Liver (tissue), 9 donors: ENCODE data around the gene FAM228B. TPM values are rescaled to one million over a fixed set of nuclear protein-coding genes. Genes with fewer than 3 reads are reported as not detected.

Source experiments
- DNase-seq: peaks from one replicate; pipeline ENCODE4 v3.0.0-alpha.2; 2017; ENCODE audit warnings: low spot score
- H3K27ac ChIP-seq, 2 donors: one replicate each; pipeline ENCODE4 v1.7.0; 2013; ENCODE audit warnings: inconsistent platforms in 2 of 2, low read length in 2 of 2, control low read depth in 1 of 2, low read depth in 1 of 2, mild to moderate bottlenecking in 1 of 2
- H3K27me3 ChIP-seq, 4 donors: one replicate each; pipeline versions ENCODE4 v1.6.1 to v1.7.0; 2013; ENCODE audit warnings: low read length in 3 of 4, inconsistent platforms in 1 of 4, mild to moderate bottlenecking in 1 of 4, moderate library complexity in 1 of 4; ENCODE audit not compliant: control insufficient read depth in 4 of 4, insufficient read depth in 4 of 4
- H3K36me3 ChIP-seq, 4 donors: one replicate each; pipeline versions ENCODE4 v1.6.1 to v1.7.0; 2013; ENCODE audit warnings: low read length in 3 of 4, mild to moderate bottlenecking in 3 of 4, low read depth in 1 of 4, moderate library complexity in 1 of 4; ENCODE audit not compliant: control insufficient read depth in 4 of 4, insufficient read depth in 3 of 4
- H3K4me1 ChIP-seq, 4 donors: one replicate each; pipeline versions ENCODE4 v1.6.1 to v1.7.0; 2013; ENCODE audit warnings: low read length in 3 of 4, mild to moderate bottlenecking in 3 of 4, moderate library complexity in 1 of 4; ENCODE audit not compliant: control insufficient read depth in 4 of 4, insufficient read depth in 4 of 4
- H3K4me3 ChIP-seq, 3 donors: one replicate each; pipeline versions ENCODE4 v1.6.1 to v1.7.0; 2013; ENCODE audit warnings: low read length in 3 of 3, control low read depth in 1 of 3, low read depth in 1 of 3, mild to moderate bottlenecking in 1 of 3
- H3K9ac ChIP-seq, 2 donors: one replicate each; pipeline ENCODE4 v1.7.0; 2013; ENCODE audit warnings: low read length in 2 of 2, mild to moderate bottlenecking in 2 of 2, moderate library complexity in 2 of 2, control low read depth in 1 of 2, low read depth in 1 of 2
- H3K9me3 ChIP-seq, 4 donors: one replicate each; pipeline versions ENCODE4 v1.6.1 to v1.7.0; 2013; ENCODE audit warnings: low read length in 3 of 4; ENCODE audit not compliant: control insufficient read depth in 4 of 4
- ATF3 ChIP-seq: IDR thresholded peaks from 2 replicates; pipeline ENCODE4 v1.6.1; 2016; ENCODE audit warnings: antibody characterized with exemption
- EGR1 ChIP-seq, 2 donors: IDR thresholded peaks; 2 replicates each; pipeline ENCODE4 v1.6.1; 2016 to 2018; ENCODE audit warnings: antibody characterized with exemption in 2 of 2, low read depth in 2 of 2
- FOXA1 ChIP-seq: IDR thresholded peaks from 2 replicates; pipeline ENCODE4 v1.6.1; 2016; ENCODE audit warnings: antibody characterized with exemption
- FOXA2 ChIP-seq: IDR thresholded peaks from 2 replicates; pipeline ENCODE4 v1.6.1; 2016; ENCODE audit warnings: antibody characterized with exemption
- GABPA ChIP-seq, 2 donors: IDR thresholded peaks in 1 of 2; conservative IDR thresholded peaks in 1 of 2; 2 replicates each; pipeline ENCODE4 v1.6.1; 2016; ENCODE audit warnings: antibody characterized with exemption in 2 of 2, mild to moderate bottlenecking in 1 of 2, moderate library complexity in 1 of 2
- HNF4A ChIP-seq, 2 donors: conservative IDR thresholded peaks; 2 replicates each; pipeline ENCODE4 v1.6.1; 2016; ENCODE audit warnings: antibody characterized with exemption in 2 of 2, mild to moderate bottlenecking in 2 of 2
- HNF4G ChIP-seq: IDR thresholded peaks from 2 replicates; pipeline ENCODE4 v1.6.1; 2016; ENCODE audit warnings: antibody characterized with exemption
- JUND ChIP-seq, 2 donors: IDR thresholded peaks; 2 replicates each; pipeline ENCODE4 v1.6.1; 2016; ENCODE audit warnings: antibody characterized with exemption in 2 of 2
- MAX ChIP-seq: IDR thresholded peaks from 2 replicates; pipeline ENCODE4 v1.6.1; 2016; ENCODE audit warnings: antibody characterized with exemption
- NR2F2 ChIP-seq: IDR thresholded peaks from 2 replicates; pipeline ENCODE4 v1.6.1; 2016; ENCODE audit warnings: antibody characterized with exemption
- RAD21 ChIP-seq, 2 donors: IDR thresholded peaks; 2 replicates each; pipeline ENCODE4 v1.6.1; 2016; ENCODE audit warnings: antibody characterized with exemption in 2 of 2, mild to moderate bottlenecking in 2 of 2
- RXRA ChIP-seq, 2 donors: IDR thresholded peaks; 2 replicates each; pipeline ENCODE4 v1.6.1; 2017 to 2018; ENCODE audit warnings: antibody characterized with exemption in 2 of 2, mild to moderate bottlenecking in 1 of 2
- SP1 ChIP-seq: IDR thresholded peaks from 2 replicates; pipeline ENCODE4 v1.6.1; 2018; ENCODE audit warnings: antibody characterized with exemption, mild to moderate bottlenecking
- TAF1 ChIP-seq: conservative IDR thresholded peaks from 2 replicates; pipeline ENCODE4 v1.6.1; 2016; ENCODE audit warnings: antibody characterized with exemption, mild to moderate bottlenecking
- YY1 ChIP-seq: IDR thresholded peaks from 2 replicates; pipeline ENCODE4 v1.6.1; 2016; ENCODE audit warnings: antibody characterized with exemption, mild to moderate bottlenecking
- WGBS: extraction: QIAGEN DNeasy Blood & Tissue Kit; methylation state at CpG from one replicate; pipeline ENCODE4 v1.1.7; 2013; 5-methylcytosine and 5-hydroxymethylcytosine counted together
- polyA plus RNA-seq, 2 donors: library from polyadenylated mRNA; stranded (reverse) in 1 of 2; unstranded in 1 of 2; fragments of 200-250 nt in 1 of 2; fragments of >200 nt in 1 of 2; fragmentation: Nextera tagmentation in 1 of 2; extraction: Ambion mirVana in 1 of 2; gene quantifications; one replicate each; pipeline versions ENCODE4 v1.2.1 to v1.2.3, GENCODE V29; 2013 to 2015
- total RNA-seq, 2 donors: library from RNA; depleted of rRNA; stranded (reverse); fragments of >200 nt; gene quantifications; one replicate each; pipeline ENCODE4 v1.2.3, GENCODE V29; 2014
- TF ChIP-seq, protein P1 (sequence below): fragments of 150-350 bp; IDR thresholded peaks from 2 replicates; pipeline ENCODE4 v1.5.1; 2017; ENCODE audit warnings: improper control_type of control experiment, low read depth, low read length; ENCODE audit not compliant: missing input control
- TF ChIP-seq, protein P2 (sequence below): IDR thresholded peaks from 2 replicates; pipeline ENCODE4 v1.6.1; 2016; ENCODE audit warnings: antibody characterized with exemption, mild to moderate bottlenecking
- donor health status: healthy.
- donor health status: healthy.
- donor health status: healthy.
- donor health status: healthy.
- donor health status: healthy.

FAM228B gene
- total and polyA plus RNA-seq, 4 donors, result 0.68 to 4.2 (median 3.8) TPM

DNA sequence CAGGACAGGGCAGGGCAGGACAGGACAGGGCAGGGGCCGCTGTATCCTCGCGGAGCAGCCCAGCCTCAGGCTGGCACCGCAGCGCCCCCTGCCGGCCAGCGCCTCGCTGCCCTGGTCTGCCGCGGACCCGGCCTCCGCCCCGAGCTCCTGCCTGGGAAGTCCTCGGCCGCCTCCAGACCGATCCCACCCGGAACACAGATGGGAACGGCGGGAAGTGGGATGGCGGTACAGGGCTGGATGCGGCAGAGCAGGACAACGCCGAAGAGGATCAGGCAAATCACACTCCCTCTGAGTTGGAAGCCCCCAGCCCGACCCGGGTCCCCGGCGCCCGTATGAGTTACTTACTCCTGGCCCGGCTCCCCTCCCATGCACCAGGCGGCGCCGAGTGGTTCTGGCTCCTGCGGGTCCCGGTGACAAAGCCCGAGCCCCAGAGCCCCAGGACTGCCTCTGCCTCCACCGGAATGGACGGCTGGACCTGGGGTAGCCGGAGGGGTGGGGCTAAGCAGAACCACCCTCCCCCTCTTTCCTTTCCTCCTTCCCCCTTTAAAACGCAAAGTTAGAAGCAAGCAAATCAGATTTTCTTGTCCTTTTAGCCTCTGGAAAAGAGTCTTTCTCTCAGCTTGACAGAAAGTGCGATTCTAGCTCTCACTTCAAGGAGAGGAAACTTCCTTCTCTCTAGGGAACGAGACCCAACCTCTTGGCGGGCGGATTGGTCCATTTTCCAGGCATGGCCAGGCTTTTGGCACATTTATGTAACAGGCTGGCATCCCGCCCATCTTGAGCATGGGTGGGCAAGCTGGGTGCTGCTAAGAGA is 38.7 kb upstream of the FAM228B start, which contains the start of gene TP53I3:
TSS of gene TP53I3 (minus strand) at position 449 of the 814 bp plus-strand sequence. CDS start 508 bp downstream, outside the sequence.
- no peaks in the 10 kb centered on the region for H3K9me3 ChIP-seq
- peaks cover 0 to 1% (median 0%) of the 10 kb centered on the region in 4 donors for H3K36me3 ChIP-seq
- H3K4me3 ChIP-seq, result peak within 1 kb of the TSS; percentile 49 to 76 (median 58)
- peak within 1 kb of the TSS; percentile 26 to 80 for H3K9ac ChIP-seq
- TF ChIP-seq NR2F2 (no peak), RAD21 (IDR thresholded peaks at IDR 0.05) (peak; percentile 79 to 84), HNF4A (conservative IDR thresholded peaks at IDR 0.05) (no peak), FOXA1 (no peak), RXRA (IDR thresholded peaks at IDR 0.05) (no peak), TAF1 (peak; percentile 49)
- TF ChIP-seq, protein P1, sequence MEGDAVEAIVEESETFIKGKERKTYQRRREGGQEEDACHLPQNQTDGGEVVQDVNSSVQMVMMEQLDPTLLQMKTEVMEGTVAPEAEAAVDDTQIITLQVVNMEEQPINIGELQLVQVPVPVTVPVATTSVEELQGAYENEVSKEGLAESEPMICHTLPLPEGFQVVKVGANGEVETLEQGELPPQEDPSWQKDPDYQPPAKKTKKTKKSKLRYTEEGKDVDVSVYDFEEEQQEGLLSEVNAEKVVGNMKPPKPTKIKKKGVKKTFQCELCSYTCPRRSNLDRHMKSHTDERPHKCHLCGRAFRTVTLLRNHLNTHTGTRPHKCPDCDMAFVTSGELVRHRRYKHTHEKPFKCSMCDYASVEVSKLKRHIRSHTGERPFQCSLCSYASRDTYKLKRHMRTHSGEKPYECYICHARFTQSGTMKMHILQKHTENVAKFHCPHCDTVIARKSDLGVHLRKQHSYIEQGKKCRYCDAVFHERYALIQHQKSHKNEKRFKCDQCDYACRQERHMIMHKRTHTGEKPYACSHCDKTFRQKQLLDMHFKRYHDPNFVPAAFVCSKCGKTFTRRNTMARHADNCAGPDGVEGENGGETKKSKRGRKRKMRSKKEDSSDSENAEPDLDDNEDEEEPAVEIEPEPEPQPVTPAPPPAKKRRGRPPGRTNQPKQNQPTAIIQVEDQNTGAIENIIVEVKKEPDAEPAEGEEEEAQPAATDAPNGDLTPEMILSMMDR, result peak; percentile 94
- TF ChIP-seq, protein P2, sequence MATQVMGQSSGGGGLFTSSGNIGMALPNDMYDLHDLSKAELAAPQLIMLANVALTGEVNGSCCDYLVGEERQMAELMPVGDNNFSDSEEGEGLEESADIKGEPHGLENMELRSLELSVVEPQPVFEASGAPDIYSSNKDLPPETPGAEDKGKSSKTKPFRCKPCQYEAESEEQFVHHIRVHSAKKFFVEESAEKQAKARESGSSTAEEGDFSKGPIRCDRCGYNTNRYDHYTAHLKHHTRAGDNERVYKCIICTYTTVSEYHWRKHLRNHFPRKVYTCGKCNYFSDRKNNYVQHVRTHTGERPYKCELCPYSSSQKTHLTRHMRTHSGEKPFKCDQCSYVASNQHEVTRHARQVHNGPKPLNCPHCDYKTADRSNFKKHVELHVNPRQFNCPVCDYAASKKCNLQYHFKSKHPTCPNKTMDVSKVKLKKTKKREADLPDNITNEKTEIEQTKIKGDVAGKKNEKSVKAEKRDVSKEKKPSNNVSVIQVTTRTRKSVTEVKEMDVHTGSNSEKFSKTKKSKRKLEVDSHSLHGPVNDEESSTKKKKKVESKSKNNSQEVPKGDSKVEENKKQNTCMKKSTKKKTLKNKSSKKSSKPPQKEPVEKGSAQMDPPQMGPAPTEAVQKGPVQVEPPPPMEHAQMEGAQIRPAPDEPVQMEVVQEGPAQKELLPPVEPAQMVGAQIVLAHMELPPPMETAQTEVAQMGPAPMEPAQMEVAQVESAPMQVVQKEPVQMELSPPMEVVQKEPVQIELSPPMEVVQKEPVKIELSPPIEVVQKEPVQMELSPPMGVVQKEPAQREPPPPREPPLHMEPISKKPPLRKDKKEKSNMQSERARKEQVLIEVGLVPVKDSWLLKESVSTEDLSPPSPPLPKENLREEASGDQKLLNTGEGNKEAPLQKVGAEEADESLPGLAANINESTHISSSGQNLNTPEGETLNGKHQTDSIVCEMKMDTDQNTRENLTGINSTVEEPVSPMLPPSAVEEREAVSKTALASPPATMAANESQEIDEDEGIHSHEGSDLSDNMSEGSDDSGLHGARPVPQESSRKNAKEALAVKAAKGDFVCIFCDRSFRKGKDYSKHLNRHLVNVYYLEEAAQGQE, result peak; percentile 69
- peak; percentile 92 for DNase-seq
- peaks cover 0 to 21% (median 15%) of the 10 kb centered on the region in 4 donors for H3K4me1 ChIP-seq
- no peaks in the 10 kb centered on the region for H3K27me3 ChIP-seq
- peak within 1 kb of the TSS; percentile 84 to 87 for H3K27ac ChIP-seq
- under 1% methylated on average over 44 of the region's 44 CpGs for WGBS

- no peaks in the 10 kb centered on the region for H3K27me3 ChIP-seq
- H3K9me3 ChIP-seq, result no peaks in the 10 kb centered on the region
- H3K4me3 ChIP-seq, result peak overlapping the region; percentile 49 to 76 (median 58)
- H3K36me3 ChIP-seq, result no peaks in the 10 kb centered on the region
- peak overlapping the region; percentile 10 to 80 for H3K9ac ChIP-seq
- DNase-seq, result no peak
- WGBS, result 26% methylated on average over 11 of the region's 11 CpGs
- H3K4me1 ChIP-seq, result peaks cover 0 to 21% (median 15%) of the 10 kb centered on the region in 4 donors
- no peak for TF ChIP-seq NR2F2
- no peak for TF ChIP-seq YY1
- no peak for TF ChIP-seq HNF4G
- no peak for TF ChIP-seq RXRA (IDR thresholded peaks at IDR 0.05)
- TF ChIP-seq MAX, result no peak
- TF ChIP-seq JUND (IDR thresholded peaks at IDR 0.05), result no peak
- no peak for TF ChIP-seq GABPA (IDR thresholded peaks at IDR 0.05 in 1 of 2, conservative IDR thresholded peaks at IDR 0.05 in 1 of 2)
- no peak for TF ChIP-seq TAF1
- TF ChIP-seq FOXA2, result no peak
- TF ChIP-seq HNF4A (conservative IDR thresholded peaks at IDR 0.05), result no peak
- TF ChIP-seq, protein P1, result no peak
- TF ChIP-seq RAD21 (IDR thresholded peaks at IDR 0.05), result no peak
- TF ChIP-seq SP1, result no peak
- TF ChIP-seq ATF3, result no peak
- no peak for TF ChIP-seq EGR1 (IDR thresholded peaks at IDR 0.05; ENCODE audit: low read depth in 2 of 2)
- H3K27ac ChIP-seq, result peak overlapping the region; percentile 84 to 87
Observed at GRCh38 chr2:24085200-24085489, 38.1 kb upstream of the FAM228B start.
